ENCODE results near the gene LAMB1.

DNA sequence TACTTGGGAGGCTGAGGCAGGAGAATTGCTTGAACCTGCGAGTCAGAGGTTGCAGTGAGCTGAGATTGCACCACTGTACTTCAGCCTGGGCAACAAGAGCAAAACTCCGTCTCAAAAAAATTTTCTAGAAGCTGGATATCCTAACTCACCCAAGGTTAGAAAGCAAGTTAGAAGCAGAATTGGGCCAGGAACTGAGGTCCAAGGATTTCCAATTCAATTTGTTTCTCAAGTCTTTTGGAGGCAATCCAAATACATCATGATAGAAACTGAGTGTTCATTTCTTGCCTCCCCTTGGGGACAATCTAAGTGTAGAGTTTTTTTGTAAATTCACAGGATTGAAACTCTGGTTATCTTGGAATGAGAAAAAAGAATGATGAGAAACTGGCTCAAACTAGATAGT is 45.5 kb downstream of the LAMB1 start:
- TF ChIP-seq, protein P1, sequence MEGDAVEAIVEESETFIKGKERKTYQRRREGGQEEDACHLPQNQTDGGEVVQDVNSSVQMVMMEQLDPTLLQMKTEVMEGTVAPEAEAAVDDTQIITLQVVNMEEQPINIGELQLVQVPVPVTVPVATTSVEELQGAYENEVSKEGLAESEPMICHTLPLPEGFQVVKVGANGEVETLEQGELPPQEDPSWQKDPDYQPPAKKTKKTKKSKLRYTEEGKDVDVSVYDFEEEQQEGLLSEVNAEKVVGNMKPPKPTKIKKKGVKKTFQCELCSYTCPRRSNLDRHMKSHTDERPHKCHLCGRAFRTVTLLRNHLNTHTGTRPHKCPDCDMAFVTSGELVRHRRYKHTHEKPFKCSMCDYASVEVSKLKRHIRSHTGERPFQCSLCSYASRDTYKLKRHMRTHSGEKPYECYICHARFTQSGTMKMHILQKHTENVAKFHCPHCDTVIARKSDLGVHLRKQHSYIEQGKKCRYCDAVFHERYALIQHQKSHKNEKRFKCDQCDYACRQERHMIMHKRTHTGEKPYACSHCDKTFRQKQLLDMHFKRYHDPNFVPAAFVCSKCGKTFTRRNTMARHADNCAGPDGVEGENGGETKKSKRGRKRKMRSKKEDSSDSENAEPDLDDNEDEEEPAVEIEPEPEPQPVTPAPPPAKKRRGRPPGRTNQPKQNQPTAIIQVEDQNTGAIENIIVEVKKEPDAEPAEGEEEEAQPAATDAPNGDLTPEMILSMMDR (IDR thresholded peaks at IDR 0.05; ENCODE audit: poor library complexity, severe bottlenecking), result no peak
- TF ChIP-seq RAD21 (conservative IDR thresholded peaks at IDR 0.05) (no peak), EZH2 (IDR thresholded peaks at IDR 0.05; ENCODE audit: borderline replicate concordance, insufficient read depth, low read length, poor library complexity, severe bottlenecking) (no peak), EP300 (conservative IDR thresholded peaks at IDR 0.05; ENCODE audit: poor library complexity, severe bottlenecking) (no peak)

Measured in neural cell (in vitro differentiated cells).